Measurements from ENCODE around the gene SLC4A1.

DNA sequence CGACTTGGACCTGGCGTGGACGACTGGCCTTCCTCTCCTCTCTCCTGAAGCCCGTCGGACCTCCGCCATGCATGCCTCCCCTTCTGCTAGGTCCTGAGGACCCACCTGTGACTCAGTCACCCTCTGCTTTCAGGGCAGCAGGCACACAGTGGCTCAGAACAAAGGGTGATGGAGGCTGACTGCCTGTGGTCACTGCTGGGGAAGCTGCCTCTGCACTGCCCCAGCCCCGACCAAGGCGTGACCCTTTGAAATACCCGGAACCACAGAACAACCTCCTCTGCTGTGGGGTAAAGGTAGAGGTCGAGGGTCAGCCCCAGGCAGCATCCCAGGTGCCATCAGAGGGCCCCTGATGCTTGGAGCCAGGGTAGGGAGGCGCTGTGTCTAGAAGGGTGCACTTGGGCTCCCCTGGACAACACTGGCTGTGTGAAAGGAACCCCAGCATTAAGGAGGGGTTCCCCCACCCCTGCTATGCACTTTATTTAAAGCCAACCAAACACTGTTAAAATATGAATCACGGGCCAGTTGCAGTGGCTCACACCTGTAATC is 12.5 kb upstream of the SLC4A1 start:
- TF ChIP-seq, protein P1, sequence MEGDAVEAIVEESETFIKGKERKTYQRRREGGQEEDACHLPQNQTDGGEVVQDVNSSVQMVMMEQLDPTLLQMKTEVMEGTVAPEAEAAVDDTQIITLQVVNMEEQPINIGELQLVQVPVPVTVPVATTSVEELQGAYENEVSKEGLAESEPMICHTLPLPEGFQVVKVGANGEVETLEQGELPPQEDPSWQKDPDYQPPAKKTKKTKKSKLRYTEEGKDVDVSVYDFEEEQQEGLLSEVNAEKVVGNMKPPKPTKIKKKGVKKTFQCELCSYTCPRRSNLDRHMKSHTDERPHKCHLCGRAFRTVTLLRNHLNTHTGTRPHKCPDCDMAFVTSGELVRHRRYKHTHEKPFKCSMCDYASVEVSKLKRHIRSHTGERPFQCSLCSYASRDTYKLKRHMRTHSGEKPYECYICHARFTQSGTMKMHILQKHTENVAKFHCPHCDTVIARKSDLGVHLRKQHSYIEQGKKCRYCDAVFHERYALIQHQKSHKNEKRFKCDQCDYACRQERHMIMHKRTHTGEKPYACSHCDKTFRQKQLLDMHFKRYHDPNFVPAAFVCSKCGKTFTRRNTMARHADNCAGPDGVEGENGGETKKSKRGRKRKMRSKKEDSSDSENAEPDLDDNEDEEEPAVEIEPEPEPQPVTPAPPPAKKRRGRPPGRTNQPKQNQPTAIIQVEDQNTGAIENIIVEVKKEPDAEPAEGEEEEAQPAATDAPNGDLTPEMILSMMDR (IDR thresholded peaks at IDR 0.05) = no peak
- no peak for TF ChIP-seq POLR2A (IDR thresholded peaks at IDR 0.05)

All from right lobe of liver (tissue), 4 donors.